Hepatocyte (in vitro differentiated cells): Measurements from ENCODE around the gene CCDC59. TPM values are rescaled to one million over a fixed set of nuclear protein-coding genes. Genes with fewer than 3 reads are reported as not detected.

ENCODE experiments used
- DNase-seq: peaks from one replicate; pipeline ENCODE4 v3.0.0-alpha.2; 2016; ENCODE audit warnings: low spot score
- H2AFZ ChIP-seq: fragments of 200-600 bp; sonication (generic); 2 replicates; pipeline ENCODE4 v1.6.0; 2016; ENCODE audit warnings: antibody characterized with exemption, mild to moderate bottlenecking
- H3K27ac ChIP-seq: fragments of 200-600 bp; sonication (generic); 2 replicates; pipeline ENCODE4 v1.5.1; 2016; ENCODE audit warnings: mild to moderate bottlenecking
- H3K27me3 ChIP-seq: fragments of 200-600 bp; sonication (generic); 2 replicates; pipeline ENCODE4 v1.6.1; 2016
- H3K36me3 ChIP-seq: fragments of 200-600 bp; sonication (generic); replicated peaks from 2 replicates; pipeline ENCODE4 v1.5.1; 2016; ENCODE audit warnings: low read depth; ENCODE audit not compliant: insufficient read depth
- H3K4me1 ChIP-seq: fragments of 200-600 bp; sonication (generic); 2 replicates; pipeline ENCODE4 v1.5.1; 2016; ENCODE audit warnings: mild to moderate bottlenecking, moderate library complexity; ENCODE audit not compliant: insufficient read depth
- H3K4me2 ChIP-seq: fragments of 200-600 bp; sonication (generic); 2 replicates; pipeline ENCODE4 v1.6.0; 2016
- H3K4me3 ChIP-seq: fragments of 200-600 bp; sonication (generic); 2 replicates; pipeline ENCODE4 v1.5.1; 2016; ENCODE audit warnings: mild to moderate bottlenecking
- H3K79me2 ChIP-seq: fragments of 200-600 bp; sonication (generic); 2 replicates; pipeline ENCODE4 v1.6.0; 2017; ENCODE audit warnings: mild to moderate bottlenecking
- H3K9me2 ChIP-seq: fragments of 200-600 bp; sonication (generic); replicated peaks from 2 replicates; pipeline ENCODE4 v1.6.0; 2017; ENCODE audit warnings: mild to moderate bottlenecking; ENCODE audit not compliant: insufficient read depth
- H3K9me3 ChIP-seq: fragments of 200-600 bp; sonication (generic); 2 replicates; pipeline ENCODE4 v1.5.1; 2016; ENCODE audit warnings: low read depth, mild to moderate bottlenecking
- H4K20me1 ChIP-seq: fragments of 200-600 bp; sonication (generic); 2 replicates; pipeline ENCODE4 v1.6.0; 2016; ENCODE audit warnings: mild to moderate bottlenecking; ENCODE audit not compliant: insufficient read depth, poor library complexity, severe bottlenecking
- CTCF ChIP-seq: fragments of 200-600 bp; sonication (generic); IDR thresholded peaks from 2 replicates; pipeline ENCODE4 v1.5.1; 2016; ENCODE audit warnings: antibody characterized with exemption, mild to moderate bottlenecking; ENCODE audit not compliant: poor library complexity
- EZH2 ChIP-seq: fragments of 200-600 bp; sonication (generic); IDR thresholded peaks from 2 replicates; pipeline ENCODE4 v1.6.1; 2016; ENCODE audit warnings: antibody characterized with exemption, mild to moderate bottlenecking, borderline replicate concordance
- EZH2phosphoT487 ChIP-seq: fragments of 200-600 bp; sonication (generic); IDR thresholded peaks from one replicate; pipeline ENCODE4 v1.6.1; 2018; ENCODE audit warnings: antibody characterized with exemption, mild to moderate bottlenecking, low read depth, moderate library complexity; ENCODE audit not compliant: unreplicated experiment, severe bottlenecking
- WGBS: methylation state at CpG from one replicate; pipeline ENCODE4 v1.1.6; 2016; ENCODE audit warnings: low lambda C conversion rate; ENCODE audit errors: missing lambda C conversion rate; 5-methylcytosine and 5-hydroxymethylcytosine counted together
- polyA plus RNA-seq: library from polyadenylated mRNA; unstranded; fragments of >200 nt; fragmentation: Nextera tagmentation; extraction: Ambion mirVana; gene quantifications from 2 replicates; pipeline ENCODE4 v1.2.1, GENCODE V29; 2016
- total RNA-seq: library from RNA; depleted of rRNA; stranded (reverse); fragments of >200 nt; gene quantifications from 2 replicates; pipeline ENCODE4 v1.2.3, GENCODE V29; 2014

Gene CCDC59
- total and polyA plus RNA-seq, 2 experiments from 2014 or later: 29.6 to 67.7 TPM

DNA sequence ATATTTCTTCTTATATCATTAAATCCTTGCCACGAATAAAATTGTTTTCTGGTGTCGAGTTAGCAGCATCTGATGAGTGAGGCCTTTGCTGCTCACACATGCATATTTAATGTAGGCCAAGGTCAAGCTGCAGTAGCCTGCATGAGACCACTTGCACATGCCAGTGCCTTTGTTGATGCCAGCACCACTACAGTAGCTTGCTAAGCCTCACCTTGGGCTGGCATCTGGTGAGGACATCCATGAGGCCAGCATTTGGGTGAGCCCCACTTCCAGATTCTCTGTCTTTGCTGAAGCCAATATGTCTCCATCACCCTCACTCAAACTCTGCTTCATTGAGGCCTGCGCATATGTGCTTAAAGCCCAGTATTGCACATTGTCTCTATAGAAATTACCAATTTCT lies 8.0 kb downstream of the CCDC59 start:
- TF ChIP-seq EZH2phosphoT487 (no peak), EZH2 (no peak), CTCF (no peak)
- Histone ChIP-seq H3K9me3 (no peaks in the 10 kb centered on the region), H3K4me3 (no peak overlapping the region), H2AFZ (no peak overlapping the region), H3K9me2 (no peaks in the 10 kb centered on the region), H3K27me3 (no peaks in the 10 kb centered on the region), H4K20me1 (no peaks in the 10 kb centered on the region), H3K4me1 (no peaks in the 10 kb centered on the region), H3K36me3 (no peaks in the 10 kb centered on the region), H3K79me2 (no peaks in the 10 kb centered on the region), H3K4me2 (no peak overlapping the region), H3K27ac (no peak overlapping the region)
- WGBS: 98% methylated on average over 3 of the region's 3 CpGs
- DNase-seq: no peak

DNA sequence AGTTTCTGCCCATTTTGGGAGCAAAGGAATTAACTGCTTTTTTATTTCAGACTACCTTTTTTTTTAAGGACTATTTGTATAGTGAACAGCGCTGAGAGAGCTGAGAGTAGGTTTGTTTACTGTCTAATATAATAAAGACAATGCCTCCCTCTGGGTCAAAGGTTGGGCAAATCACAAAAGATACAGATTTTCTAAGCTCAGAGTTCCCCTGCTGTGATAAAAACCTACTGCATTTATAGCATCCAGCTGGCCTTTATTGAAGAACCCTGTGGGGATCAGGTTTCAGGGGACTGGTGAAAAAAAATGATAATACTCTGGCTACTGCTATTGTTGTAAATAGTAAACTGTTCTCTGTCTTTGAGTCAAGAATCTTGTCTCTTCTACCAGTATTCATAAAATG lies 28.7 kb downstream of the CCDC59 start:
- H3K9me3 ChIP-seq: no peaks in the 10 kb centered on the region
- no peaks in the 10 kb centered on the region for H3K36me3 ChIP-seq
- no peaks in the 10 kb centered on the region for H3K4me1 ChIP-seq
- no peak for TF ChIP-seq CTCF
- no peaks in the 10 kb centered on the region for H3K9me2 ChIP-seq
- no peaks in the 10 kb centered on the region for H3K79me2 ChIP-seq
- peak; percentile 4 for DNase-seq
- WGBS: 9% methylated on average over 1 of the region's 1 CpG
- no peaks in the 10 kb centered on the region for H3K27me3 ChIP-seq
- no peak overlapping the region for H3K4me2 ChIP-seq
- H4K20me1 ChIP-seq: no peaks in the 10 kb centered on the region
- H3K4me3 ChIP-seq: no peak overlapping the region
- H3K27ac ChIP-seq: no peak overlapping the region
- H2AFZ ChIP-seq: no peak overlapping the region

- no peak overlapping the region for H3K4me3 ChIP-seq
- DNase-seq: no peak
- H3K4me2 ChIP-seq: no peak overlapping the region
- H3K36me3 ChIP-seq: no peaks in the 10 kb centered on the region
- H2AFZ ChIP-seq: no peak overlapping the region
- H3K9me3 ChIP-seq: no peaks in the 10 kb centered on the region
- no peaks in the 10 kb centered on the region for H3K79me2 ChIP-seq
- WGBS: 84% methylated on average over 1 of the region's 1 CpG
- no peaks in the 10 kb centered on the region for H3K9me2 ChIP-seq
- TF ChIP-seq EZH2 (no peak), CTCF (no peak), EZH2phosphoT487 (no peak)
- H3K27me3 ChIP-seq: no peaks in the 10 kb centered on the region
- H3K4me1 ChIP-seq: no peaks in the 10 kb centered on the region
- H3K27ac ChIP-seq: no peak overlapping the region
- H4K20me1 ChIP-seq: no peaks in the 10 kb centered on the region
Observed at GRCh38 chr12:82327861-82328260, 30.3 kb downstream of the CCDC59 start.

- Histone ChIP-seq H3K9me3 (no peaks in the 10 kb centered on the region), H3K4me3 (no peak overlapping the region), H3K36me3 (no peaks in the 10 kb centered on the region), H2AFZ (no peak overlapping the region), H4K20me1 (no peaks in the 10 kb centered on the region), H3K4me1 (no peaks in the 10 kb centered on the region), H3K9me2 (no peaks in the 10 kb centered on the region), H3K79me2 (no peaks in the 10 kb centered on the region), H3K27ac (no peak overlapping the region), H3K4me2 (no peak overlapping the region), H3K27me3 (no peaks in the 10 kb centered on the region)
- WGBS: 40% methylated on average over 1 of the region's 1 CpG
- TF ChIP-seq CTCF: peak; percentile 68
- TF ChIP-seq EZH2phosphoT487: no peak
- DNase-seq: peak; percentile 52
Observed at GRCh38 chr12:82326905-82327503, 31.2 kb downstream of the CCDC59 start.
